Eye (tissue), 1 donor: ENCODE measurements around the gene MRGPRE.
A peak's percentile ranks its signal among the peaks of the same experiment; 100 is the strongest.

Source experiments
- DNase-seq: peaks from one replicate; pipeline ENCODE4 v3.0.0-alpha.2; 2015

The MRGPRE gene

DNA sequence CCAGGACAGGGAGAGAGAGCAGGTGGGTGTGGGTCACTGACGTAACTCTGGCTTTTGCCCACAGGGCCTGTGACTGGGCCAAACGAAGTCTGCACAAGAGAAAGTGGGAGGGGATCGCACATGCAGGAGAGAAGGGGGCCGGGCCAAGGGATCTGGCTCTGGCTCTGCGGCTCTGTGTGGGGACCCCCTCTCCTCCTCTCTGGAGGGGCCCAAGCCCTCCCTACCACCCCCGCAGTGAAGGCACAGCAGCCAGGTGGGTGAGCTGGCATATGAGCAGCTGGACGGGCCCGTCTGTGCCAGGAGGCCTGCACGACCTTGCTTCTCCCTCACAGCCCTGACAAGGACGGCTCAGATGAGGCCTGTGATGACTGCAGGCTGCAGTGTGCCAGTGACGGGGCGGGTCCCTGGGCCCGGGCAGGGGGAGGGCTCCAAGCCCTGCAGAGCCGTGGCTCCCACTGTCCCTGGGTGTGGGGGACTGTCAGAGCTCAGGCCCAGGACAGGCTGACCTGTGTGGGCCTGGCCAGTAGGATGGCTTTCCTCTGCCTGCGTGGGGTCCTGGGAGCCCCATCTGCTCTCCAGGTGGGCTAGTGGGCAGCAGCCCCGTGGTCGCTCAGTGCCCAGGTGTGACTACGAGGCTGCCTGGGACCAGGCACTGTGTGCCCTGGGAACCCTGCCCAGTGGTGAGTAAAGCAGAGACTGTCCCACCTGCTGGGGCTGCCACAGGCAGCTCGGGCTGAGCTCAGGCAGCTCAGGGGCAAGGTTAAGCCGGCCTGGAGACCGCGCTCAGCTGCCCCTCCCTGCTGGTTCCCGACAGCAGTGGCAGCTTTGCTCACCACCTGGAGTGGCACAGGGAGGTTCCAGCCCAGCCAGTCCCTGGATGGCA lies 35.8 kb downstream of the MRGPRE start:
- no peak for DNase-seq

DNA sequence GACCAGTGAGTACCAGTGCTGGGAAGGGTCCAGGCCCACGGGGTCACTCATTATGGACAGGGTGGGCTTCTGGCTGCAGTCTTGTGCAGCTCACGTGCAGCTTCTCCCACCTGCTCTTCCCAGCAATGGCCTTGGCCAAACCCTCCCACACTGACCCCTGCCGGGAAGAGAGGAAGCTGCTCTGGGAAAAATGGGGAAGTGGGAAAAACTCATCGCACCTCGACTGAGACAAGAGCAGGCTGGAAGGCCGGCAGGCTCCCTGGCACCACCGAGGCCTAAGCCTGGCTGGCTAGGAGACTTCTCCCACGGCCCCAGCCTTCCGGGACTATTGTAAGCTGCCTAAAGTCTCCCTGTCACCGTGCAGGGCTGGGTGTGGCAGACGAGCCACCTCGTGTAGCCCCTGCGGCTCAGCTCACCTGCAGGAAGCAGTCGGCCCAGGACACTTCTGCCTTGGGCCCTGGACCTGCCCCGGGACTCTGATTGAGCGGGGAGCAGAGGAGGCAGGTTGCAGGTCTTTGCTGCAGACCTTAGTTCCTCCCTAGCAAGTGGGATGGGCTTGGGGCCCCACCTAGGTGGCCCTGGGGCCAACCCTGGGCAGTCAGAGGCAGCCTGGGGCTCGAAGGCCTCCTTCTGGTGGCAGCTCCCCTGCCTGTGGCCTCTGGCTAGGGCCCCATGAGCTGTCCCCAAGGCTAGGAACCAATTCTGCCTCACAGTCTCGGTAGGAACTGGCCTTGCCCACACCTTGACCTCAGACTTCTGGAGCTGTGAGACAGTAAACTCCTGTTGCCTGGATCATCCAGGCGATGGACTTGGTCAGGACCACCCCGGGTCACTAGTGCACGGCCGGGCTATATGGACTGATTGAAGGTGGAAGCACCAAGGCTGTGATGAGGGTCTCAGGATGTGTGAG lies 36.7 kb downstream of the MRGPRE start:
- peak; percentile 45 for DNase-seq

DNA sequence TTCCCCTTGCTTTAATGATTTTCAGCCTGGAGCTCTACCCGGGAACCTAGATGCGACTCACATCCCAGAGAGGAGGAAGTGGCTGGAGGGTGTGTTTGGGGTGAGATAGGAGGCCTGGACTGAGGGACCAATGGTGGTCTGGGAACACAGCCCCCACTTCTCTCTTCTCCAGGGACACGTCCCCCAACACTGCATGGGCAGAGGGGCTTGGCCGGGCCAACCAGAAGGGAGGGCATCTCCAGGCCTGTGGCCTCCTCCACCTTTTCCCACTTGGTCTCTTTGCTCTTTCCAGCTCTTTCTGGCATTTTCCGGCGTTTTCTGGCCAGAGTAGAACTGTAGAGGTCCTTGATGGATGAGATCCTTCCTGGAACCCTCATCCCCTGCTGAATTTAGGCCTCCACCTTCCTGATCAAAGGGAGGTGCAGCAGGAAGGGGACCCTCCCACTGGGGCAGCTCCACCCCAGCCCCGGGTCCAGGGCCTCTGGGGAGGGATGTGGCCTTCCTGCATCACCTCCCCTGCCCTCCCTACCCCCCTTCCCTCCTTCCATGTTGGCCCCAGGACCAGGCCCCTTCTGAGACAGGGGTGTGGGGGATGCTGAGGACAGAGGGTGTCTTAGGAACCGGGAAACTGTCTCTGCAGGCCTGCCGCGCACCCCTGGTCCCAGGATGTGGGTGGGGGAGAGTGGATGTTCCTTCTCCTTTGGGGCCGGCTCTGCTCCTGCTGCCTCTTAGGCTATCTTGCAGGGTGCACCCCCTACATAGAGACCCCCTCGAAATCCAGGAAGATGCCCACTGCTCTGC lies 38.0 kb downstream of the MRGPRE start:
- no peak for DNase-seq

DNA sequence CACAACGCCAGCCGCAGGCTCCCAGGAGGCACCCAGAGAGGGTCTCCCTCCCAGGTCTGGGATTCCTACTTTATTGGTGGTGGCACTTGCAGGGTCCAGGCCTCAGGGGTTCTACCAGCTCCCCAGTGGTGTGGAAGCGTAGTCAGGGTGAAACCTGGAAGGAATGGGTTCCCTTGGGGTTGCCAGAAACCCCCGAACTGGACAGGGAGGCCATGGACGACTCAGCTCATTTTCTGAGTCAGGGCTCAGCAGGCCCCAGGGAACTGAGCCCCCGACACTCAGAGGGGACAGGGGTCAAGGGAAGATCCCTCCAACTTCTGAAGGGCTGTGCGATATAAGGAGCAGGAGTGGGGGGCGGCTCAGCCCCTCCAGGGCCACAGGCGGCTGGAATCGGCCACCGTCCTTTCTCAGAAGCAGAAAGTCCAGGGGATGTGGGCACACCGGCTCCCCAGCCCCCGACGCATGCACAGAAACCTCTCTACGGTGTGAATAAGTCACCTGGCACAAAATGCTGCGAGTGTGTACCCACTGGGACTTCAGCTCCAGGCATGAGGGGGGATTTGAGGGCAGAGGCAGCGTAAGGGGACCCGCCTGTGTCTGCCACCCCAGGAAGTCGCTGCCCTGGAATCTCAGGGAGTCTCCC lies 38.7 kb downstream of the MRGPRE start:
- no peak for DNase-seq

DNA sequence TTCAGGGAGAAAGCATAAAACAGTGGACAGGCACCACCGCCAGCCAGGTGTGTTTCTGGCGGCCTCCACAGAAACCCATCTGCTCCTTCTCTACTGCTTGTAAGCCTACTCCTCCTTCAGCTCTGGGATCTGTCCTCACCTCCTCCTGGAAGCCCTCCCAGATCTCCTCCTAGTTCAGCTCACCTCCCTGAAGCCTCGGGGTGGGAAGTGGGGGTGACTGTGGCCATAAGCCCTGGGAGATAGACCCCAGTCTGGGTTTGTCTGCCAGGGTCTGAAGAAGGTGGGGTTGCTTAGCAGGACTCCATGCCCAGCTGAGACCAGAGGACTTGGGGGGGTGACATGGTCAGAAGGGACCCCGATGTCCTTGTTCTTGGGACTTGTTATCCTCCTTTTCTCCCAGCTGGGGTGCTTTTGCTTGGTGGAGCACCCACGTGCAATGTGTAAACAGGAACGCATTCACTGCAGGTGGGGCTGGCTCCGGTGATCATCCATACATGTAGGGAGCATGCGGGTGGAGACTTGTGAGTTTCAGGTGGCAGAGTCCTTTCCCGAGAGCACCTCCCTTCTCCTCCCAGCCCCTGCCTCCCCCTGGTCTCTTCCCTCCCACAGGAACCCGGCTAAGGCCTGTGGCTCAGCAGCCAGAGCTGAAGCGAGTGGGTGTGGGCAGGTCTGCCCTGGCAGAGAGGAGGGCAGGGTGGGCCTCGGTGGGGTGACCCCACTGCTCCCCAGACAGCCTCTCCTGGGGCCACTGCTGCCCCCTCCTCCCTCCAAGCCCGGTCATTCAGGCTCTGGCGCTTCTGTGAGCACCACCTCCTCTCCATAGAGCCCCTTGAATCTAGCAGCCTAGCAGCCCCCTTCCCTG lies 39.5 kb downstream of the MRGPRE start:
- DNase-seq: no peak

DNA sequence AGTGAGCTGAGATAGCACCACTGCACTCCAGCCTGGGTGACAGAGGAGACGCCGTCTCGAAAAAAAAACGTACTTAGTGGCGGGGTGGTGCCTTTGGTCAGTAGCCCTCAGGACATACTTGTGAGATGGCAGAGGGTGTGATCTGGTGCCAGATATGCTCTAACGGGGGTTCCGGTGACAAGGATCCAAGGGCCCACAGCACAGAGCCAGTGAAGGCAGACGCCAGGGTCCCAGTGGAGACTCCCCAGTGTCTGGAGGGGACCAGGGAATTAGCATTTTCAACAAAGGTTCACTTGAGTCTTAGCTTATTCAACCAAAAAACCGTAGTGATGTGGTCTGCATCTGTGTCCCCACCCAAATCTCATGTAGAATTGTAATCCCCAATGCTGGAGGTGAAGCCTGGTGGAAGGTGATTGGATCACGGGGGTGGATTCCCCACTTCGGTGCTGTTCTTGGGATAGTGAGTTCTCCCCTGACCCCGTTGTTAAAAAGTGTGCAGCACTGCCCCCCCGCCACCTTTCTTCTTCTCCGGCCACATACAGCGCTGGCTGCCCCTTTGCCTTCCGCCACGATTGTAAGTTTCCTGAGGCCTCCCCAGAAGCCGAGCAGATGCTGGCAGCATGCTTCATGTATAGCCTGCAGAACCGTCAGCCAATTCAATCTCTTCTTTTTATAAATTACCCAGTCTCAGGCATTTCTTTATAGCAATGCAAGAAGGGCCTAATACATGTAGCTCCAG lies 40.5 kb downstream of the MRGPRE start:
- no peak for DNase-seq

DNA sequence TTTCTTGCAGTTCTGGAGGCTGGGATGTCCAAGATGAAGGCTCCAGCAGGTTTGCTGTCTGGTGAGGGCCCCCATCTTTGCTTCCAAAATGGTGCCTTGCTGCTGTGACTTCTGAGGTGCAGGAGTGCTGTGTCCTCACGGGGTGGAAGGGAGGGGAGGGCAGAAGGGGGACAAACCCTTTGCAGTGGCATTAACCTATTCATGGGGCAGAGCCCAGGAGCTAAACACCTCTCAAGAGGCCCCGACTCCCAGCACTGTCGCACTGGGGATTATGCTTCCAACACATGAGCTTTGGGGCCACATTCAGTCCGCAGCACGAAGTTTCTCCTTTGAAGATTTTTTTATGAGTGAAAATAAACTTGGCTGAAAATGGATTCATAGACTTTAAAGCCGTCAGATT lies 41.6 kb downstream of the MRGPRE start:
- DNase-seq: no peak

DNA sequence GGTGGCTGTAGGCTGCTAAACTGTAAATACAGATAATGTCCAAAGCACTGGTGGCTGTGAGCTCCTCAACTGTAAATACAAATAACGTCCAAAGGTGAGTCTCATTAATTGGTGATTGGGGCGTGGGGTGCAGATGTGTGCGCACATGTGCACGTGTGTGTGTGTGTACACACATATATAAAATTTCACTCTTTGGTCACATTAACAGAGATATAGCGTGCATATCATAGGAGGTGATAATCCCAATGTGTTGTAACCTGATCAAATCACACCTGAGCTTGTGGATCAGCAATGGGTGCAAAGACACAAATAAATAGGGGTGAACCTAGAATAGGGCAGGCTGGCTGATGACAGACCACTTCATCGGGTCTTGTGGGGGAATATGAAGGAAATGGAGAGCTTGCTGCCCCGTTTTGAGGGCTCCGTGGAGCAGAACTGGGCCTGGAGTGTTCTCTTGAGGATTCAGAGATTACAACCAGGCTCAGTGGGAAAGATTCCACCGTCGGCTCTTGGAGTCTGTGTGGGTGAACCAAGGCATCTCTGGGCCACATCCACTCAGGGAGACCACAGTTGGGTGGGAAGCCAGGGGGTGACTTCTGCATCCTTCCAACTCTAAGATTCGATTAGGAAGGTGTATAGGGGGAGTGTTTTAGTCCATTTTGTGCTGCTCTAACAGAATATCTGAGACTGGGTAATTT lies 42.2 kb downstream of the MRGPRE start:
- DNase-seq: no peak

DNA sequence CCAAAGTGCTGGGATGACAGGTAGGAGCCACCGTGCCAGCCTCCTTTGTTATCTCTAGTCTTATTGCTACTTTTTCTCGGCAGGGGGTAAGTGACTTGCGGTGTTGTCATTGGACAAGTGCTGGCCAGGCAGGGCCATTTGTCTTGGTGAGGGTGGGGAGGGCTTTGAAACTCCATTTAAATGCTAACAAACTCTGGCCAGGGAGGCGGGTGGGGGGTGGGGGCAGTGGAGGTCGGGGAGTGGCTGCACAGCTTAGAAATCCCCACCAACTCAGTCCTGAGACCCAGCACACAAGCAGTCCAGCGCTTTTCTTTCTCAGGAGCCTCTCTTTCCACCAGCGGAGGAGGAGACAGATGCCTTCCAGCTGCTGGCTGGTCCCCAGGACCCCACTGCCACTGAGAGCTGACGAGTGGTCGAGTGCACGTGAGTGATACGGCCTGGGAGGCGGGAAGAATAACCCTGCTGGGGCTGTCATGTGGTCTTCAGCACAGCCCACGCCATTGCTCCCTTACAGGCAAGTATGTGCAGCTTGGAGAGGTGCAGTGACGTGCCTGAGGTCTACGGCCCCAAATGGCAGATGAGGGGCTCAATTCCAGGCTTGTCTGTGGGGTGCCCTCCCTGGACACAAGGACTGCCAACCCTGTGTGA lies 42.9 kb downstream of the MRGPRE start:
- DNase-seq: no peak

DNA sequence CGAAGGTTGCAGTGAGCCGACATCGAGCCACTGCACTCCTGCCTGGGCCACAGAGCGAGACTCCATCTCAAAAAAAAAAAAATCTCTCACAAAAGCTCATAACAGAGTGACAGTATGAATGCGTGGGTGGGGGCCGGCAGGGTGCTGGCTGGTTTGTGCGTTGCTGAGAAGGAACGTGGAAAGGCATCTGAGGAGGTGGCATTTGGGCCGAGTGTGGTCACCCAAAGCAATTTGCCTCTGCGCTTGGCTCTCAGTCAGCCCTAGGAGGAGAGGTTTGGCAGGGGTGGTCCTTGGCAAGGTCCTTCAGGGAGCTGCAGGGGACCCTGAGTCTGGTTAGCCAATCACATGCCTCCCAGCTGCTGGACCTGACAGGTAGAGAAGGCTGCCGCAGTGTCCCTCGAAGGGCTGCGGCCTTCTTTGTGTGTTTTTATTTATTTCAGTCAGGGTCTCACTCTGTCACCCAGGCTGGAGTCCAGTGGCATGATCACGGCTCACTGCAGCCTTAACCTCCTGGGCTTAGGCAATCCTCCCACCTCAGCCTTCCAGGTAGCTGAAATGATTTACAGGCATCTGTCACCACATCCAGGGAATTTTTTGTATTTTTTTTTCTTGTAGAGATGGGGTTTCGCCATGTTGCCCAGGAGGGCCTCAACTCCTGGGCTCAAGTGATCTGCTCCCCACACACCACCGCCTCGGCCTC lies 43.6 kb downstream of the MRGPRE start:
- no peak for DNase-seq

DNA sequence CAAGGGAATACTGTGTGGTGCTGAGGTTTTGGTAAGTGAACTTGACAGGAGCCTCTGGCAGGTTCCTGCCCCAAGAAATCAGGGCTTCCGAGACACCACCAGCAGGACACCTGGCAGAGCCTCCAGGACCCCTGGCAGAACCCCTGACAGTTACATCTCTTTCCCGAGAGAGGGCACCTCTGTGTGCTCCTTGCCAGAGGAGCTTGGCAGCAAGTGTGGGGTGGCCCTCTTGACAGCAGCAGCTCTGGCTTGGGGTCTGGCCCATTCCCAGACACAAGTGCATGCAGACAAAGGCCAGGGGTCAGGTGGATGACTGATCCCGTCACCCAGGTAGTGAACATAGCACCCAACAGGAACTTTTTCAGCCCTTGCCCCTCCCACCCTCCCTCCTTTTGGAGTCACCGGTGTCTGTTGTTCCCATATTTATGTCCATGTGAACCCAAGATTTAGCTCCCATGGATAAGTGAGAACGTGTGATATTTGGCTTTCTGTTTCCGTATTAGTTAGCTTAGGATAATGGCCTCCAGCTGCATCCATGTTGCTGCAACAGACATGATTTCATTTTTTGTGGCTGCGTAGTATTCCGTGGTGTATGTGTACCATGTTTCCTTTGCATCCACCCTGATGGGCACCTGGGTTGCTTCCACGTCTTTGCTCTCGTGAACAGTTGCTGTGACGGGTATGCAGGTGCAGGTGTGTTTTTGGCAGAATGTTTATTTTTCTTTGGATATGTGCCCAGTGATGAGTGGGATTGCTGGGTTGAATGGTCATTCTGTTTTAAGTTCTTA lies 45.9 kb downstream of the MRGPRE start:
- no peak for DNase-seq

DNA sequence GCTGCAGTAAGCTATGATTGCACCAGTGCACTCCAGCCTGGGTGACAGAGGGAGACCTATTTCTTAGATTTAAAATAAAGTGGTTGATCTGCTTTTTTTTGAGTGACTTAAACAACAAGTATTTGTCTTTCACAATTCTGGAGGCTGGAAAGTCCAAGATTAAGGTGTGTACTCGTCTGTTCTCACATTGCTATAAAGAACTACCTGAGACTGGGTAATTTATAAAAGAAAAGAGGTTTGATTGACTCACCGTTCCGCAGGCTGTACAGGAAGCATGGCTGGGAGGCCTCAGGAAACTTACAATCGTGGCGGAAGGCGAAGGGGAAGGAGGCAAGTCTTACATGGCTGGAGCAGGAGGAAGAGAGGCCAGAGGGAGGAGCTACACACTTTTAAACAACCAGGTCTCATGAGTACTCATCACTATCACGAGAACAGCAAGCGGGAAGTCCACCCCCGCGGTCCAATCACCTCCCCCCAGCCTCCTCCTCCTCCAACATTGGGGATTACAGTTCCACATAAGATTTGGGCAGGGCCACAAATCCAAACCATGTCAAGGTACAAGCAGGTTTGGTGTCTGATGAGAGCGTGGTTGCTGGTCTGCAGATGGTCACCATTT lies 47.4 kb downstream of the MRGPRE start:
- no peak for DNase-seq

DNA sequence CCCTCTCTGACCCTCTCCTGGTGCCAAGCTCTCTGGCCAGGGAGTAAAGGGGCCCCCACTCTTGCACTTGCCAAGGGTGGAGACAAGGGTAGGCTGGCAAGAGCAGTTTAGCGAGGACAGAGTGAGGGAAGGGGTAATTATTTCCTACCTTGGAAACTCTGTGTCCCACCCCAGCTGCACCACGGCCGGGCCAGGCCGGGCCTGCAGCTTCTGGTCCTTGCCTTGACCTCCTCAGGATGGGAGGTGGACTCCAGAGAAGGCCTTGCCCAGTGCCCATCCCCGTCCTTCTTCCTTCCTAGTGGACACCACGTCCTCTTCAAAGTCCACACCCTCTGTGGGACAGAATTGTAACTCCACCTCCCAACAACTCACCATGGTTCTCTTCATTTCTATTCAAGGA lies 48.7 kb downstream of the MRGPRE start:
- no peak for DNase-seq

DNA sequence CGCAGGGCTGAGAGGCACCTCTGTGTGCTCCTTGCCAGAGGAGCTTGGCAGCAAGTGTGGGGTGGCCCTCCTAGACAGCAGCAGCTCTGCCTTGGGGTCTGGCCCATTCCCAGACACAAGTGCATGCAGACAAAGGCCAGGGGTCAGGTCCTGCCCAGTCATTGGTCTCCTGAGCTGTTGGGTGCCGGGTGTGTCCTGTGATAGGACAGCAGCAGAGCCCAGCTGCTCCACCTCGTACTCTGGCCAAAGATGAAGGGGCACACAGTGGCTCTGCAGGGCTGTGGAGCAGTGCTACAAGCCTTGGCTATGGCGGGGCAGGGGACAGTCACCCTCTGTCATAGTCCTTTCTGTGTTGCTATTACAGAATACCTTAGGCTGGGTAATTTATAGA lies 49.8 kb downstream of the MRGPRE start:
- DNase-seq: no peak

DNA sequence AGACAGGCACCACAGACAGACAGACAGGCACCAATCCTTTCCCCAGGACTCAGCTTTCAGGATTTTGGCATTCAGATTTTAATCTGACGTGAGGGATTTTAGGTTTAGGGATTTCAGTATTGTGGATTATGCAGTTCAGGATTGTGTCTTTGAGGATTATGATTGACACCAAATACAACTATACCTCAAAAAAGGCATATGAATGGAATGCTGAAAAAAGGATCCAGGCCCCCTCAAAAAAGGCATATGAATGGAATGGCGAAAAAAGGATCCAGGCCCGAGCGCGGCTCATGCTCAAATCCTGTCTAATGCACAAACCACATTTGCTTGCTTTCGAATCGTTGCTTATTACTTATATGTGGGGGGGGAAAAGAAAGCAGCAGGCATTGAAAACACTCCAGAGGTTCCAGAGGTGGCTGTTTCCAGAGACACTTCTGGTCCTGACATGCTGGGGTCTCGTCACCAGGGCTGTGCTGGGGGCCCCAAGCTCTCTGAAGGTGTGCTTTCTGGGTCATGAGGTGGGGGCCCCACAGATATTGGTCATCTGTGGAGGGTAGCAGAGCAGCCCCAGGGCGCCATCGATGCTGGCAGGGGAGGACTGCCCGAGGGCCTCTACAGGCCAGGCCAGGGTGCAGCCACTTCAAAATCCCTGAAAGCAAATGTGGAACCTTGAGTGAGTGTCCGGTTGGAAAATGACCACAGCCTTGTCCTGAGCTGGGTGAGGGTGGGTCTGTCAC lies 50.3 kb downstream of the MRGPRE start:
- no peak for DNase-seq

DNA sequence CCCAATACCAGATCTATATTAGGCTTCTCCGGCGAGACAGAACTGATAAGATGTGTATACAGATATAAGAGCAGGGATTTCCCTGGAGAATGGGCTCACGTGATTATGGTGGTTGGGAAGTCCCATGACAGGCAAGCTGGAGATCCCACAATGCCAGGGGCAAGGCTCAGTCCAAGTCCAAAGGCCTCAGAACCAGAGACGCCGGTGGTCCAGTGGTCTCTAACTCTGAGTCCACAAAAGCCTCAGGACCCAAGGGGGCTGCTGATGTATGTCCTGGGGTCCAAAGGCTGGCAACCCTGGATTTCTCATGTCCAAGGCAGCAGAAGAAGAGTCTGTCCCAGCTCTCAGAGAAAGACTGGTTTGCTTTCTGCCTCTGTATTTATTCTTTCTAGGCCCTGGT lies 51.3 kb downstream of the MRGPRE start:
- DNase-seq: no peak

DNA sequence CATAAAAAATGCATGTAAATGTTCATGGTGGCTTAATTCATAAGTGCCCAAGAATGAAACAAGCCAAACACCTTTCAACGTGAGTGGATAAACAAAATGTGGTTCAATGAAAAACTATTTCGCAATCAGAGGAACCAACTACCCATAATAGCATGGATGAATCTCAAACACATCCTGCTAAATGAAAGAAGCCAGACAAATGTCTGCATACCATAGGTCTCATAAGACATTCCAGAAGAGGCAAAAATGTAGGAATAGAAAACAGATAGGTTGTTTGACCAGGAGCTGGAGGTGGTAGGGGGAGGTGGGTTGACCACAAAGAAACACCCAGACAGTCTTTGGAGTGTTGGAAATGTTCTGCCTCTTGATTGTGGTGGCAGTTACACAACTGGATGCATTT lies 53.9 kb downstream of the MRGPRE start:
- no peak for DNase-seq
